Measurements from ENCODE around the gene RFX2.
"Not testable (repeated sequence)": the region's sequence is repeated elsewhere in the genome, so short reads cannot be mapped to it uniquely, and the experiment has no call there.

The RFX2 gene

DNA sequence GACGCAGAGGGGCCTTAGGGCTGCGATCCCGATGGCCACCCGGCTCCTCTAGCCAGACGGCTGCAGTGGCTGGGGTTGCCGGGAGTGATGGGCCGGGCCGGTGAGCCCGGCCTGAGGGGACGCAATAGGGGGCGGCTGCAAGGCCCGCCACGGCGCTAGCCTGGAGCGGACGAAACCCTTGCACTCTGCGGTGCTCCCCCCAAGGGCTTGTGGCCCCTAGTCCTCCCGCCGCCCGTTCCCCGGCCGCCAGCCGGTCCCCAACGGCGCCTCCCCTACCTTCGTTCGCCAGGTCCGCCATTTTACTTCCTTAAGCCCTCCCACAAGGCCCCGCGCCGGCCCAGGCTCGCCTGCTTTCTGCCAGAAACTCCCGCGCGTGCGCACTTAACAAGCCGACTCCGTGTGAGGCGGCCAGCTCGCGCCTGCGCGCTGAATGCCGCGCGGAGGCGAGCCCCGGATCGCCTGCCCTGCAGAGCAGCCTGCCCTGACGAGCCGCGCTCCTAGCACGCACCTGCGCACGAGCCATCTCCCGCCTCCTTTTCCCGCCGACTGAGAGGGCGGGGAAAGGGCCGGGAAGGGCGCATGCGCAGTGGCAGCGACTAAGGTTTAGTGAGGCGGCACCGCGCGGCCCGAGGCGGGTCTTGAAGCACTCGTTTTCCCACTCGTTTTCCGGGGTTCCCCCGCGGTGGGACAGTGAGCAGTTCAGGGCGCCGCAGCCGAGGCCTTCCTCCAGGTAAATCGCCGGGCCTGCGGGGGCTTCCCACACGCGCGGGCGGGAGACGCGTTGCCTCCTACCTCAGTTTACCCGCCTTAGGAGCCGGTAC lies 132.3 kb downstream of the RFX2 start, which contains the start of gene RANBP3:
Gene RANBP3, minus strand, starts transcription at position 356 of the 821 bp plus-strand sequence. Its CDS starts 58 bp downstream, at position 298.
- in situ Hi-C loops (cut with MboI; ENCODE audit: low sequenced_read_pairs): no loop called here

DNA sequence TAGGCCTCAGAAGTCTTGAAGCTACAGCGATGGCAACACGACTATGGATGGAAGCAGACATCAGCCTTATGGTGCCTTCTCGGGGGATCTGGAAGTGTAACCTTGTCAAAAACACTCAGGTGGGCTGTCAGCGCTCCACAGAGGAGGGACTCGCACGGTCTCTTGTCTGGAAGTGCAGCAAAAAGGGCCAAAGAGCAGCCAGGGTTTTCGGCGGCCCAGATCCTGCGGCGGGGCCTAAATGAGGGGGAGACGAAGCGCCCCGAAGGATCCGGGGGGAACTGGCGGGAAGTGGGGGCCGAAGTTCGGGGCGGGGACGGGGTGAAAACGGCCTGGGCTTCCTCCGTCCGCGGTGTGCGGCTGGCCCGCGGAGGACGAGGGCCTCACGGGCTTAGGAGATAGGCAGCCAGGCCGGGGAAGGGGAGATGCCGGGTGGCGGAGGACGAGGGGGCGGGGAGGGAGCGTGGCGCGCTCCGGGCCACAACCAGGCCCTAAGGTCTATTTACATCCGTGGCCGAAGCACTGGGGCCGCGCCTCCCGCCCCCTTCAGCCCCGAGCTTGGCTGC lies 133.0 kb downstream of the RFX2 start:
- in situ Hi-C loops (cut with MboI; ENCODE audit: low sequenced_read_pairs): no loop called here

DNA sequence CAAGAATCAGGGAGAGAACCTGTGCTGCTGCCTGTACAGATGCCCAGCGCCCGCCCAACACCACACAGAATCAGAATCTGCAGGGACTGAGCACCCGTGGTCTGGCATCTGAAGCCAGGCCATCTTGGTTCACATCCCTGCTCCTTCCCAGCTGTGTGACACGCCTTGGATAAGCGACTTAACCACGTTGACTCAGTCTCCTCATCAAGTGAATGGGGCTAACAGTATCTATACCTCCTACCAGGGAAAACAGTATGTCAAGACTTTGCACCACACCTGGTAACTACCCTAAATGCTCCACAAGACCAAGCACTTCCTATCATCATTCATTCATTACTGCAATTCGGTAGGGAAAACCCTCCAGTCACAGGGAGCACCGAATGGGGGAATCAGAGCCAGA lies 133.5 kb downstream of the RFX2 start:
- in situ Hi-C loops (cut with MboI; ENCODE audit: low sequenced_read_pairs): no loop called here

DNA sequence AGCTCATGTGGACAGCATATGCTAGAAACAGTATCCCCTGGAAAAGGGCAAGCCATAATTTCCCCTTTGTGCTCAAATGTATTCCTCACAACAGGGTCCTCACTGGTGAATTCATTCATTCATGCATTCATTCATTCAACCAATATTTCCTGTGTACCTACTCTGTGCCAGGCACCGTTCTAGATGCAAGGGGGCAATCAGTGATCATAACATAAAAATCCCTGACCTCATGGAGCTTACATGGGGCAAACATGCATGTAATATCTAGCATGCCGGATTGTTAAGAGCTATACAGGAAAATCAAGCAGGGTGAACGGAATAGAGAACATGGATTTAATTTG lies 134.9 kb downstream of the RFX2 start:
- in situ Hi-C loops (cut with MboI; ENCODE audit: low sequenced_read_pairs): no loop called here

DNA sequence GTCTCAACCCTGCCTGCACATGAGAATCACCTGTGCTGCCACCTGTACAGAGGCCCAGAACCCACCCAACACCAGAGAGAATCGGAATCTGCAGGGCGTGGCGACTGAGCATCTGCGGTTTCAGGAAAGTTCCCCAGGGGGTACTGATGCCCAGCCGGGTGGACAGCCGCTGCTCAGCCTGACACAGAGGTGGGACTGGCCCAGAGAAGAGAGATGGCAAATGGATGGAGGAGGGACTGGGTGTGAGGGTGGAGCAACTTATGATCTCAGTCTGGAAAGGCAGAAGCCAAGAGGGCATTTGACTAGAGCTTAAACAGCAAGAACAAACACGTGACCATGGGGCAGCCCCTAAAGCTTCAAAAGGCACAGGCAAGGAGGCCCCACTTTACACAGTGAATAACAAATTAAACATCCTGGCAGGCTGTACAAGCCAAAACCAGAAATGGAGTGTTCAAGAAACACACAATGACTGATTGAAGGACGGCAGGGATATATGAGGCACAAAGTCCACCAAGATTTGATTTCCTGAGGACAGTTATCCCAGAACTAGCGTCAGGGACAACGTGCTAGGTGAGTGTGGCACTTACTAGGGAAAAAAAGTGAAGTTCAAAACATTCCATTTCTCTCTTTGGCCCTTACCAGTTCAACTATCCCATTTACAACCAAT lies 135.4 kb downstream of the RFX2 start:
- in situ Hi-C loops (cut with MboI; ENCODE audit: low sequenced_read_pairs): no loop called here

DNA sequence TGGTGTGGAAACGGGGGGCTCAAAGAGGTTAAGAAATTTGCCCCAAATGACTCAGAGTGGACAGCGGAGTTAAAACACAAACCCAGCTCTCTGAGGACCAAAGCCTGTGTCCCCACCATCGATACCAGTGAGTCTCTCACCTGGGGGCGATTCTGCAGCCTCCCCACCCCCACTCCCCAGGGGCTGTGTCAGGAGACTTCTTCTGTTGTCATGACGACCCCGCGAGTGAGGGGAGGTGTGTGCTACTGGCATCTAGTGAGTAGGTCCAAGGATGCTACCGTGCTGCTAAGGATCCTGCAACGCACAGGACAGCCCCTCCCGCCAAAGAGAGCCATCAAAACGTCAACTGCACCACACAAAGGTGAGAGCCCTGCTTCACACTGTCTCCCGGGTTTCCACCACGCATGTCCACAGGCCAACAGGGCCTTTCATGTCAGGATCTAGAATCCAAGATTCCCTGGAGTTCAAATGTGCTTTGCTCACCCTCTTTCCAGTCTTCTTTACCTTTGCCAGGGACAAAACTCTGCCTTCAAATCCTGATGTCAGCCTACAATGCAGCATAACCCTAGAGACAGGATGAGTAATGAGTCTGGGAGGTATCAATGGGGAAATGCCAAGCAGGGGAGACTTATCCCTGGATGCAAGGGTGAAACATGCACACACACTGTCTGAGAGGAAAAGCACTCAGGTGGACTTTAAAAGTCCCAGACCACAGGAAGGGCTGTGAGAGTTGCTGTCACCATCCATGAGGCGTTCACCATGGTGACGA lies 136.2 kb downstream of the RFX2 start:
- in situ Hi-C loops (cut with MboI; ENCODE audit: low sequenced_read_pairs): no loop called here

DNA sequence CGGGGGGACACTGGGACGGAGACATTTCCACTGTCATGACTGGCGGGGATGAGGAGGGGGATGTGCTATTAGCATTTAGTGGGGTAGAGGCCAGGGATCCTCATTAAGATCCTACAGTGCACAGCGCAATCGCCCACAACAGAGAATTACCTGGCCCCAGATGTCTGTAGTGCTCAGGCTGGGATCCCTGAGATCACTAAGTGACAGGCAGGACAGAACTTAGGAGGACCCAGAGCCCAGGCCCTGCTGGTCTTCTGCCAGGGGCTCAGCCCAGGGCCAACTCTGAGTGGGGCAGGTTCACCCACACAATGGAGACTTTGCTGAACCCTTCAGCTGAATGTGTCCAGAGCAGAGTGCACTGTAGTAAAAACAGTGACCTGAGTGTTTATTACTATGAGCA lies 136.9 kb downstream of the RFX2 start:
- in situ Hi-C loops (cut with MboI; ENCODE audit: low sequenced_read_pairs): no loop called here

DNA sequence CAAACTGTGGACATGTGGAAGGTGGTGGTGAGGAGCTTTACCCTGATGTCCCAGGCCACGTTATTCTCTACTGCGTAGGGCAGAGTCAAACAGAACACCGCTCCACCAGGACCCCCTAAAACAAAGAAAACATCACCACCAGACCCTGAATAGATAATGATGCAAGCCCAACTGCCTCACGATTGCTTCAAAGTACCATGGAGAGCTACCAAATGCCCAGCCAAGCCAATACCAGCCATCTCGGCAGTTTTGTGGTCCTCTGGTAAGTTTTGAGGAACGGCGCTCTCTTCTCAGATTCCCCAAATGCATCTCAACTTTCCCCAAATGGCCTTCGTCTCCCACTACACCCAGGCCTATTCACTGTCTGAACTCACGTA lies 138.0 kb downstream of the RFX2 start:
- in situ Hi-C loops (cut with MboI; ENCODE audit: low sequenced_read_pairs): no loop called here

DNA sequence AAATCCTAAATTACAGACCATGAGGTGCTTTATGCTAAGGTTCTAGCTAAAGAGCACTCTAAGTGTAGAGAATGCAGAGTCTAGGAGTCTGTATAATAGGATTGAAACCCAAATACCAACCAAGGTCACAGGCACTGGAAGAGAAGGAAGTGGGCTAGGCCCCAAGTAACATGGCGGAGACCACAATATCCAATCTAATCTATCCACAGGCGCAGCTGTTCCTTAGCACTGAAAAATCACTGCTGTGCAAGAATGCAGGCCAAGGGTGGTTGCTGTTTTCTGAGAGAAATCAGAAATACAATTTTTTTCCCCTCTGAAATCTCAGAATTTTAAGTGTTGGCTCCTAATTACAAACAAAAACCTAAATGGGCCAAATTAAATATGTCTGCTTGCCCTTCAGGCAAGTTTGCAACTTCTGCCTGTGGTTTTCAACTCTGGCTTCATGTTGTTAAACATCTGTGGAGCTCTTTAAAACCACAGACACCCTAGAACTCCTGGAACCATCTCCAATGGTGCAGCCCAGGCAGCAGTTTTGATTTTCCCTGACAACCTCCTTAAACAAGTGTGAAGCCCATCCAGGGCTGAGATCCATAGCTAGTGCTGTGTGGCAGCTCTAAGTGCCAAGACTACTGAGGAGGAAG lies 138.5 kb downstream of the RFX2 start:
- in situ Hi-C loops (cut with MboI; ENCODE audit: low sequenced_read_pairs): no loop called here

DNA sequence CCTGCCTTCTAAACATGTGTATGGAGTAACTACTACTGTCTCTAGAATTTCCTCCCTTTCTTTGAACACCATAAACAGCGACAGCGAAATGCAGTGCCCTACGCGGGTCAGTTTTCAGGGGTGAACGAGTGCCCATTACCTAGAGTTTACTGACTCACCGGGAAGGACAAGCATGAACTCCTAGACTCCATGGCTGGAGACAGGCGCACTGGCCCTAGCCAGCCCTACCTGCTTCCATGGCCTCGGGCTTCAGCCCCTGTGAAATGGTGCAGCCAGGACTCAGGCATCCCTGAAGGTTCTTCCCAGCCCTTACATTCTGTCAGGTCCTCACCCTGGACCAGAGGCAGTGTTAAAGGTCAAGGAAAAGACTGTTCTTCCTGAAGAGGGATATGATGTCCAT lies 140.8 kb downstream of the RFX2 start:
- in situ Hi-C loops (cut with MboI; ENCODE audit: low sequenced_read_pairs): no loop called here

DNA sequence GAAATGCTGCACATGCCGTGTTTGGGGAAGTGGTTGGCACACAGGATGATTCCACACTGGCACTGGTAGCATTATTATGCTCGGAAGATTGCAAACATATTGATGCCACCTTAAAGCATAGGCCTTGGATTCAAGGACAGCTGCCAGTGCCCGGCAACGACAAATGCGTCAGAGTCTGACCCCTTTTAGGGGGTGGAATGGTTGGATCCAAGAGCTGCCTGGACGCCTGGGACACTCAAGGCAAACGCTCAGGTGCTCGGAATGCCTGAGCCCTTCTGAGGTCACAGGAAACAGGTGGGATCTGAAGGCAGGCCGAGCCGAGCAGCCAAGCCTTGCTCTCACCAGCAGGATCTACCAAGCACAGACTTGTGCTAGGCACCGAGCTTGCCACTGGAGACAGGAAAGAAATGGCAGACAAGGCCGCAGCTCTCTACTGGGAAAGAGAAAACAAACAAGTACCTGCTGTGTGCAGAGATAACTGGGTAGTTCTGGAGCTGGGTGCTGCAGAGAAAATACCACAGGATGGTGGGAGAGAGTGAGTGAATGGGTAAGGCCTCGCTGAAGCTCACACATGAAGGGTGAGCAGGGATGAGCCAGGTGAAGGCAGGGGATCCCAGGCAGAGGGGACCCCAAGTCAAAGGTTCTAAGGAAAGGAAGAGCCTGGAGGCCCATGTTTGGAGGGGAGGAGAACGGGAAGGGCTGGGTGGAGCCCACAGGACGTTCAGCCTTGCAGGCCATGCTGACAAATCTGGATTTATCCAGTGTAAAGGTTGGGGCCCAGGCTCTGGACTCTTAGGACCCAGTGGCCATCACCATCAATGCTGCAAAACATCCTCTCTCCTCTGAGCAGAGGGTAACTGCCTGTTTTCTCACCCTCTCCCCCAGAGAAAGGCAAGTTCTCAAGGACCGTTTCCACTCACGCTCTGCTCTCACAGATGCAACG lies 141.6 kb downstream of the RFX2 start:
- in situ Hi-C loops (cut with MboI; ENCODE audit: low sequenced_read_pairs): no loop called here

DNA sequence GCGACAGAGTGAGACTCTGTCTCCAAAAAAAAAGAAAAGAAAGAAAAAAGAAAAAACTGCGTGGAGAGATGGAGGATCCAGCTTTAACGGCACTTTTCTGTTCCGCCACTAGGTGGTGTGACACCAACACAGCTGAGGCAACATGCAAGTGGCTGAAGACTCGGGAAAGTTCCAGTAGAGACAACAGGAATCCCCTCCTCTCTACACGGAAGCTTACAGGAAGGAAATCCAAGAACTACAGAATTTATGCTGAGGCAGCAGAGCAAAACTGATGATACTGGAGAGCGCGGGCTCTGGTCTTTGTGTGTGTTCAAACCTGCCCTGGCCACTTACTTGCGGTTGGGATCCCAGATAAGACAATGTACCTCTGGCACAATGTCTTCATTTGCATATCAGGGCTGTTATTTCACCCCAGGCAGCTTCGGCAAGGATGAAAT lies 142.3 kb downstream of the RFX2 start:
- in situ Hi-C loops (cut with MboI; ENCODE audit: low sequenced_read_pairs): no loop called here

DNA sequence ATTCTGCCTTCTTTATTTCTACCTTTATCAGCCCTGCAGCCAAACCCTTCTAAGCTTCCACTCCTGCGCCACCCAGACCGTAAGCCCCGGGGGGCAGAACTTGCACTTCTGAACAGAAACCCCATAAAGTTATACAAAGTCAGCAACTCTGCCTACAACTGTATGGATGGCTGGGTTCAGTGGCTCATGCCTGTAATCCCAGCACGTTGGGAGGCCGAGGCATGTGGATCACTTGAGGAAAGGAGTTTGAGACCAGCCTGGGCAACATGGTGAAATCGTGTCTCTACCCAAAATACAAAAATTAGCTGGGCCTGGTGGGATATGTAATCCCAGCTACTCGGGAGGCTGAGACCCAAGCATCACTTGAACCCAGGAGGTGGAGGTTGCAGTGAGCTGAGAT lies 142.7 kb downstream of the RFX2 start:
- in situ Hi-C loops (cut with MboI; ENCODE audit: low sequenced_read_pairs): no loop called here

DNA sequence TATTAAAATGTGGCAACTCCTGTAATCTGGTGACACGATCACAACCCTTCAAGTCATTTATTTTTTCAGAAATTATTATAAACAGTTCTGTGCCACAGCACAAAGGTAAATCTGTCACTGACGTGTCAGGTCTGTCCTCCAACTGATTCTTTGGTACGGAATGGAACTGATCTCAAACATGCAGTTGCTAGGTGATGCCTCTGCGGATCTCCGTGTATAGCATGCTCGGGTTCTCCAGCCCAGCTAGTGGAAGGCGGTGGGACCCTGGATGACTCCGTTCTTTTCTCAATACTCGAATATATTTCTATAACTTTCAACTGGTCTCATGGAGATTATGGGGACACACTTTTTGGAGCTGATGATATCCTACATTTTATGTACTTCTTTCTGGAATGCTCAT lies 143.4 kb downstream of the RFX2 start:
- in situ Hi-C loops (cut with MboI; ENCODE audit: low sequenced_read_pairs): no loop called here

DNA sequence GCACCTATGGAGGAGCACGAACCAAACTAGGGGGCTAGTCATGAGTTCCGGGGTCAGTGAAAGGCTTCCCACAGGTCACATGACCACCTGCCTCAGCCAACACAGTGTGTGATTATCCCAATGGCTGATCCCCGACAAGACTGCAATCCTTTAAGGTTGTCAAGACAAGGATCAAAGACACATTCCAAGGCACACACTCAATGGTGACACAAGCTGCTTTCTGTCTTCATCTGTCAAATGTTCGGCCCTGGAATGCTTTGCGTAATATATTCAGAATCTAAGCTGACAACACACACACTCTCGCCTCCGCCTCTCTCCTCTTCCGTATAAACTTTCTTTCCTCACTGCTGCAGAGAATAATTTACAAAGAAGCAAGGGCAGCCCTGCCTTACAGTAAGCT lies 144.1 kb downstream of the RFX2 start:
- in situ Hi-C loops (cut with MboI; ENCODE audit: low sequenced_read_pairs): no loop called here

DNA sequence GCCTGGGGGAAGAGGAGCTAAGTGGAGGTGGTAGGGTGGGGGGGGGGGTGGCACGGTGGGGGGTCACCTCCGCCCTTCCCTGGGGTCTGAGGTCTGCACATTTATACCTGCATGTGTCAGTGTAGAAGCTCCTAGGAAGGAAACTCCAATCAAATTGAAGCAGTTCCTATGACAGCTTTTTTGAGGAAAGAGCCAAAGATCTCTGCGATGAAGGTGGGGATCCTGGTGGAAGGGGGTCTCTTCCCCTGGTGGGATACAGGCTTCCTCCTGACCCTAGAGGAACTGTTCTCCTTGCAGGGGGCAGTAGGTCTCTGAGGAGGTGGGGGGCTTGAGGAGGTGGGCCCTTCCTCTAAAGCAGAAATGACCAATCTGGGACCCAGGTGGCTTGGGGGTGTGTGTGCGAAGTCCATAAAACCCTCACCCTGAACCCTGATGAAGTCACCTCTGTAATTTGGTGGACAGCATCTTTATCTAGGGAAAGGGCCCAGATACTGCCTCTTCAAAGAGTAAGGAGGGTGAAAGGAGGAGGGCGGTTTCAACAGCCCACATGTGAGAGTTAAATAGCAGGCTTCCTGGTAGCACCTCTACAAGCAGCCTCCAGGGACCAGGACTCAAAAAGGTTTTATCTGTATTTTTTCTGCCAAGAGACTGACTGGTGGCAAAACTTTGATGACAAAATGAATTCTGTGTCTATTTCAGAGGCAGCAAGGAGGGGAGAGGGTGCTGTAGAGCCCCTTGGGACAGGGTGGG lies 145.3 kb downstream of the RFX2 start:
- in situ Hi-C loops (cut with MboI; ENCODE audit: low sequenced_read_pairs): no loop called here

DNA sequence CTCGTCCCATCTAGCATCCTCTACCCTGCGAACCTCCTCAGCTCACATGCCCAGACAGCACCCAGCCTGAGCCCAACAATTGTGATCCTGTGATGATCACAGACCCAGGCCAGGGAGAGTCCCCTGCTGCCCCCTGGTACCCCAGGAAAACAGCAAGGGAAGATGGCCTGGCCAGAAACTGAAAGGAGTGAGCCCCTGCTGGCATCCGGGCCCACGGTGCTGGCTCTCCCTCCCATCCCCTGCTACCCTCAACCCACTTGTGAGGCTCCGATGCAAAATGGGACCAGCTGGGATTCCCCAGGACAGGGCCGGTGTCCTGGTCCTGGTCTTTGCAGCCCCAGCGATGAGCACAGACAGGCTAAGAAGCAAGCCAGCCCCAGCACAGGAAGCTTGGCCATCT lies 146.4 kb downstream of the RFX2 start:
- in situ Hi-C loops (cut with MboI; ENCODE audit: low sequenced_read_pairs): no loop called here

DNA sequence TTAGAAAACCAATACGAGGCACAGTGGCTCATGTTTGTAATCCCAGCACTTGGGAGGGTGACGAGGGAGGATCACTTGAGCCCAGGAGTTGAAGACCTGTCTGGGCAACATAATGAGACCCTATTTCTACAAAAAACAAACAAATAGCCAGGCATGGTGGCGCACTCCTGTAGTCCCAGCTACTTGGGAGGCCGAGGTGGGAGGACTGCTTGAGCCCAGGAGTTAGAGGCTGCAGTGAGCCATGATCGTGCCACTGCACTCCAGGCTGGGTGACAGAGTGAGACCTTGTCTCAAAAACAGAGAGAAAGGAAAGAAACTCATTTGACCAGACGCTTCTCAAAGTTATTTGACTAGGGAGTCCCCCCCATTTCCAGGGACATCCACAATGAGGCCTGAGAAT lies 147.0 kb downstream of the RFX2 start:
- in situ Hi-C loops (cut with MboI; ENCODE audit: low sequenced_read_pairs): not testable (repeated sequence)

Measured in HL-60/S4 treated with phorbol 12-myristate 13-acetate at 8.2 ng/mL for 4 days and 3 days (cell line).